H1 (cell line): ENCODE data around the gene CAB39L.

Experiments
- BRCA1 ChIP-seq: IDR thresholded peaks from 2 replicates; pipeline ENCODE4 v1.6.1; 2012; ENCODE audit warnings: low read depth, low read length, improper control_type of control experiment
- CTCF ChIP-seq, 3 experiments: IDR thresholded peaks; 1 replicate in 2 of 3; 2 replicates in 1 of 3; pipeline versions ENCODE4 v1.5.1 to v1.6.1; 2011; ENCODE audit warnings: low read length in 3 of 3, mild to moderate bottlenecking in 3 of 3, inconsistent platforms in 2 of 3, low read depth in 1 of 3, moderate library complexity in 1 of 3; ENCODE audit not compliant: insufficient read depth in 1 of 3; ENCODE audit errors: control extremely low read depth in 1 of 3
- EP300 ChIP-seq, 2 experiments: IDR thresholded peaks; 1 replicate in 1 of 2; 2 replicates in 1 of 2; pipeline ENCODE4 v1.6.1; 2011 to 2012; ENCODE audit warnings: low read depth in 2 of 2, low read length in 2 of 2, mild to moderate bottlenecking in 2 of 2, borderline replicate concordance in 1 of 2, inconsistent platforms in 1 of 2, moderate library complexity in 1 of 2
- GABPA ChIP-seq: IDR thresholded peaks from 2 replicates; pipeline ENCODE4 v1.6.1; 2011; ENCODE audit warnings: mild to moderate bottlenecking, low read length, moderate library complexity, borderline replicate concordance; ENCODE audit not compliant: insufficient read depth
- TAF1 ChIP-seq: IDR thresholded peaks from 2 replicates; pipeline ENCODE4 v1.6.1; 2011; ENCODE audit warnings: mild to moderate bottlenecking, low read depth, low read length

GRCh38 chr13:49302222-49302621 is 141.6 kb downstream of the CAB39L start:
- TF ChIP-seq CTCF (IDR thresholded peaks at IDR 0.05; ENCODE audit: control extremely low read depth in 1 of 3, insufficient read depth in 1 of 3, low read depth in 1 of 3, low read length in 3 of 3) (no peak), BRCA1 (no peak), EP300 (IDR thresholded peaks at IDR 0.05; ENCODE audit: borderline replicate concordance in 1 of 2, low read depth in 2 of 2, low read length in 2 of 2) (no peak), TAF1 (no peak), GABPA (no peak)
